EL (cell line): ENCODE results near the gene PHACTR3.

Source experiments
- DNase-seq: peaks from one replicate; pipeline ENCODE4 v3.0.0-alpha.2; 2016

The PHACTR3 gene

DNA sequence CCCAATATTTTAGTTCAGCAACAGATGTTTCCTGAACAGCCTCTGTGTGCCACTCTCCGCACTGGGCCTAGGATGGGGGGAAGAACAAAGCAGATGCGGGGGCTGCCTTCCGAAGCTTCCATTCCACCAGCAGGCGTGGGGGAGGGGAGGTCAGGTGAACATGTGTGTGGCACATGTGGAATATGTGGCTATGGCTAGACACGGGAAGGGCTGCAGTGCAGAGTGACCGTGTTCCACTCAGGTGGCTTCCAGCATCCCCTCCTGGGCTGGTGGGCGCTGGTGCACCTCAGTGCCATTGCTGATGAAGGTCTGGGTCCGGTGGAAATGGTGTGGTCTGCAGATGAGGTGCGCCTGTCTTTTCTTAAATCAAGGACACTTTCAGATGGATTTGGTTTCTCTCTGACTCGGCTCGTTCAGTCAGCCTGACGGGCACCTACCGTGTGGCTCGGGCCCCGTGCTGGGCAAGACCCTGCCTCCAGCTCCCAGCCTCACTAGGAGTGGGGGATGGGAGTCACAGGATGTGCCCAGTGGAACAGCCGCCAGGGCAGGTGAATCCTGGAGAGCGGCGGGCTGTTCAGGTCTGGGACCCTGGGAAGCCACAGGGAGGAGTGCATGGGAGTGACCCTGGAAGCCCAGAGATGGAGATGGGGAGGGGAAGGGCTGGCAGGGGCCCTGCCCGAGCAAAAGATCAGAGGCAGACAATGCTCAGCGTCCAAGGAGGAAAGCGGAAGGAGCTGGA lies 218.1 kb downstream of the PHACTR3 start:
- DNase-seq: no peak

DNA sequence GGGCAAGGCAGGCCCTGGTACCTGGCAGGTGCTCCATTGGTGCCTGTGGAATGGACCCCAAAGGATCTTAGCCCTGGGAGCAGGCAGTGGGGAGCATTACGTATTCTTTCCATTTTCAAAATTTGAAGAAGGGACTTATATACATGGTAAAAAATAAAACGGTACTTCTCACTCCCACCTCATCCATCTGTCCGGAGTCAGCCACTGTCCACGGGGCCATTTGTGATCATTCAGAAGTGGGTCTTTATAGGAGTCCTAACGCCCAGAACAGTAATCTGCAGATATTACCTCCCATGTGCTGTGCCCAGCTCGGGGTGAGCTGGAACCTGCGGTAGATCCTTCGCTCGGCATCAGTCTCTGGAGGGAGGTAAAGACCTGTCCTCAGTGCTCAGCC lies 218.7 kb downstream of the PHACTR3 start:
- DNase-seq: no peak

DNA sequence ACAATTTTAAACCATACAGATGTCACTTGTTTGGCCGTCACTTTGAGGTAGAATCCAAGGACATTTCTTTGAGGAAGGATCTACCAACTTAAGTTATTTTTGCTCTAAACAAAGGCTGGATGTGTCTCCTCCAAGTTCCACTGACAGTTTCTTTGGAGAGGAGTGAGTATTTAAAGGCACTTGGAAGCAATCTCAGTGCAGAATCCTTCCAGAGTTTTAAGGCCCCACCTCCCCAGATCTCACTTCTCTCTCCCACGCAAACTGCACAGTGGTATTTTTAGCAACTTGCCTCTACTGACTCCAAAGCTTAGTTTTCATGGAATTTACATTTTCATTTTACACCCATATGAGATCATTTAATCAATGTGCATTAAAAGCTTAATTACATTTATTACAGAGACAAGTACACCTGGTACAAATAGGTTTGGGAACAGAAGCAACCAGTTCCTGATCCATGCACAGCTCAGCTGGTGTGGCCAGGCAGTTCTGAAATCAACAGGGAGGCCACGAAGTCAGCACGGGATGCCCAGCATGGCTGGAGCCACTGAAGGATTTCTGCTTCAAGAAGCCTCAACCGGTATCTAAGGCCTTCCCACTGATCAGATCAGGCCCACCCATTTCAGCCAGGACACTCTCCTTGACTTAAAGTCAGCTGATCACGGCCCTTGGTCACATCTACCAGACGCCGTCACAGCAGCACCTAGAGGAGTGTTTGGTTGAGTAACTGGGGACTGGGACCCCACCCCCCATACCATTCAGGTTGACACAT lies 219.3 kb downstream of the PHACTR3 start:
- no peak for DNase-seq

DNA sequence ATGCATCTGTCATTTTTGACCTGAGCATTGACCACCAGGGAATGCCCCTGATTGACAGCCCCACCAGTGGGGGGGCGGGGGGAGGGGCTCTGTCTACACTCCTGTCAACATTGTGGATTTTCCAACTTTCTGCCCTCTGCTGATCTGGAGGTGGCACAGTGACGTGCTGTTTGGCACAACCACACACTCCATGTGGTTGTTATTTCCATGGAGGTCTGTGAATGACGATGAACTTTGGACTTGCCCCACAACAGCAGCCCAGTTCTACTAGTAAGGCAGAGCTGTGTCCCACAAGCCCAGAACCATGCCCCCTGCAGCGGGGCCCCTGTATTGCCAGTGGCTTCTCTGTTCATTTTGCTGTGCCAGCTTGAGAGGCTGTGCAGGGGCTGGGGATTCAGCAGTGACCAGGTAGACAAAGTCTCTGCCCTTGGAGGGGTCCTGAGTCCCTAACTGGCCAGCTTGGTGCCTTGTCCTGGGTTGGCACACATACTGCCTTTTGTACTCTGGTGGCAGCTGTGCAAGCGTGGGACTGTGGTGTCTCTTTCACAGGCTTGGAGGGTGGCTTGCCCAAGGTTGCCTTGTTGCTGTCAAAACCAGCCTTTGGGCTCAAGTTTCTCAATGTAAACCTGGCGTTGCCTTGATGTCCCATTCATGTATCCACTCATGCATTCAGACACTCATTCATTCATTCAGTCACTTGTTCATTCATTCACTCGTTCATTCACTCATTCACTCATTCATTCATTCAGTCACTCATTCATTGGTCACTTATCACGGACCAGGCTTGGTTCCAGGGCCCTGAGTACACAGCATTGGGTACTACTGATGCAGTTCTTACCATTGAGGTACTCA lies 220.6 kb downstream of the PHACTR3 start:
- DNase-seq: no peak

DNA sequence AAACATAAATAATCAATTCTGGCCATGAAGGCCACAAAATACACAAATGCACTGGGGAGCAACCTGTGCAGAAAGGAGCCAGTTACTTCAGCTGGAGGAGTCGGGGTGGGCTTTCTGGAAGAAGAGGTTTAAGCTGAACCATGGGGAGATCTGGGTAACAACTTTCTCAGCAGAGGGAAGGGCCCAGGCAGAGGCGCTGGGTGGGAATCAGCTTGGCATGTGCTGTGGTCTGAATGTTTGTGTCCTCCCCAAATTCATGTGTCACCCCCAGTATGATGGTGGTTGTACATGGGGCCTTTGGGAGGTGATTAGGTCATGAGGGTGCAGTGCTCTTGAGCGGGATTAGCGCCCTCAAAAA lies 221.2 kb downstream of the PHACTR3 start:
- DNase-seq: no peak

DNA sequence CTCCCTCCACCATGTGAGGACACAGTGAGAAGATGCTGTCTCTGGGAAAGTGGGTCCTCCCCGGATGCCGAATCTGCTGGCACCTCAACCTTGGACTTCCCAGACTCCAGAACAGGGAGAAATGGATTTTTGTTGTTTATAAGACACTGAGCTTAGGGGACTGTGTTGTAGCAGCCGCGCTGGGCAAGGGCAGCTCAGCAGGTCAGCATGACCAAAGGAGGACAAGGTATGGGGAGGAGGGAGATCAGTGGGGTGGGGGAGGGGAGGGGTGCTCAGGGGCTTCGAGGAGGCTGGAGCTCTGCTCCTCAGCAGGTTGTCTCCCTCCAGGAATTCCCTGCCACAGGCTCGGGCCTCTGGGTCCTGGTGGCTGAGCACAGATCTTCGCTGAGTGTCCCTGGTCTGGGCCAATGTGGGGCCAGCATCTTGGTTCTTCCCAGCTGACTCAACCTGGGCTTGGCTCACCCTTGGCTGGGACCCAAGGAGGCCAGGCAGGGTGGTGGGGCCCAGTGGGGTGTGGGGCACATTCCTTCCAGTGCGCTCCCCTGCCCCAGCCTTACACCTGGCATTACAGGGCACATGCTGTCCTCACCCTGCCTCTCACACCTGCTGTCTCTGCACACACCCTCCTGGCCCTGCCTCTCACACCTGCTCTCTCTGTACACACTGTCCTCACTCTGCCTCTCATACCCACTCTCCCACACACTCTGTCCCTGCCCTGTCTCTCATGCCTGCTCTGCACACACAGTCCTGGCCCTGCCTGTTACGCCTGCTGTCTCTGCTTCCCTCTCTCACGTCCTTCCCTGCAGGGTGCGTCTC lies 221.8 kb downstream of the PHACTR3 start:
- no peak for DNase-seq

DNA sequence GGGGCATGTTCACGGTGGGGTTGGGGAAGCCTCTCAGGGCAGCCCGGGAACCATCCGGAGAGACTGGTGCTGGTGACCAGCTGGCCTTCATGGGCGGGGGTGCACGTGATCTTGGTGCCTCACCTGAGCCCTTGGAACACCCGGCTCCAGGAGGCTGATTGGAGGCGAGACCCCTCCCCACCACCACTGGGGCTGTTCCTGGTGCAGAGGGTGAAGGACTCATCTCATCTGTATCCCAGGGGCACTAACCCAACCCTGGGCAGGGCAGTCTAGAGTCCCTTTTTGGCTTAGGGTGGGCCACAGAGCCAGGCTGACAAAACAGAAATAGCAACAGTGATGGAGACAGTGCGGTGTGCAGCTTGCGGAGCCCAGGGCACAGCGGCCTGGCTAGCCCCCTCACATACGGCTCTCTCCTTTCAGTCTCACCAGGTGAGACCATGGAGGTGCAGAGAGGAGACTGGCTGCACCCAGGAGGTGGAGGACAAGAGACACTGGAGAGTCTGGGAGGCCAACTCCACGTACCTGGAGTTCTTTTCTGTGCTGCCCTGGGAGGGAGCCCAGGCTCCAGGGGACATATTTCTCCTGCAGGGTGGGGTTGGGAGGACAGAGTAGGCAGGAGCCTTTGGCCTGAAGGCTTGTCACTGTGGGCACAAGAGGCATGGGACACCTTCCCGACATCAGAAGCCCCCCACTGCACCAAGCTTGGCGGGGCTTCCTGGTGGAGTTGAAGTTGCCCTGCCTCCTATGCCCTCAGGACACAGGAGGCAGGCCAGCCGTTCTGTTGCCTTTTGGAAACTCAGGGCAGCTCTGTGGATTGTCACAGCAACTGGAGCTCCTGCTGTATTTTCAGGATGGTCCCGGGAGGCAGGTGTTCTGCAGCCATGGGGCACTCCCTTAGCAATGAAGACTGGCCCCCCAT lies 223.1 kb downstream of the PHACTR3 start:
- DNase-seq: no peak

DNA sequence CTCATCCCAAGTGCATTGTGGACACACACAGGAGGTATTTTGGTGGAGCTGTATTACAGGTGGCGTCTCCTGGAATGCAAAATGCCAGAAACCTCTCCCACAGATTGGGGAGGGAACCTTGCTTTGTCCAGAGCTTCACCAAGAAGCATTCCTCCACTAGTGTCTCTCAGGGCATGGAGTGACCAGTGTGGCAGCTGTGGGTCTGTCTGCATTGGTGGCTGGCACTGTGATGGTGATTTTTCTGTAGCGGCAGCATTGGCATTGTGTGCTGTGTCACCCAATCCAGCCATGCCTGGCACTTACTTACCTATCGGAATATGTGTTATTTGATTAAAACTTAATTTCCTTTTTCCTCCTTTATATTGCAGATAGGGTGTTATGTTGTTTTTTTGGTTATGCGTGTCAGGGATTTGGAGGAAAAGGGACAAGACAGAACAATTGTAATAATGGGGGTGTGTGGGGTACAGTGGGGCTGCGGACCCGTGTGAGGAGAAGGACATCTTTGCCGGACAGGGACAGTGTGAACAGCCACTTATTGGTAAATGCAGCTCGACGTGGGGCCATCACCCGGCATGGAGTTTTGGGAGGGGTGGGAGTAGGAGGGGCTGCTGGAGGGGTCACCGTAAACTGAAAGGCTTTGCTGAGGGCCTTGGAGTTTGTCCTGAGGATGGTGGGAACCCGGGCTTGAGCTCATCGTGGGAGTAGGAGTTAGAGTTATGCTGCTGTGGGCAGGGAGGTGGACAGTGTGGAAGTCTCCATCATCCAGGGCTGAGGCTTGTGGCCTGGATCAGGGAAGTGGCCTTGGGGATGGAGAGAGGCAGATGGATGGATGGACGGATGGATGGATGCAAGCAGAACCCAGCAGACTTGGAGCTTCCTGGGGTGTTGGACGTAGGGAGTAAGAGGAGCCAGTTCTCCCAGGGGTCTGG lies 224.0 kb downstream of the PHACTR3 start:
- DNase-seq: no peak

DNA sequence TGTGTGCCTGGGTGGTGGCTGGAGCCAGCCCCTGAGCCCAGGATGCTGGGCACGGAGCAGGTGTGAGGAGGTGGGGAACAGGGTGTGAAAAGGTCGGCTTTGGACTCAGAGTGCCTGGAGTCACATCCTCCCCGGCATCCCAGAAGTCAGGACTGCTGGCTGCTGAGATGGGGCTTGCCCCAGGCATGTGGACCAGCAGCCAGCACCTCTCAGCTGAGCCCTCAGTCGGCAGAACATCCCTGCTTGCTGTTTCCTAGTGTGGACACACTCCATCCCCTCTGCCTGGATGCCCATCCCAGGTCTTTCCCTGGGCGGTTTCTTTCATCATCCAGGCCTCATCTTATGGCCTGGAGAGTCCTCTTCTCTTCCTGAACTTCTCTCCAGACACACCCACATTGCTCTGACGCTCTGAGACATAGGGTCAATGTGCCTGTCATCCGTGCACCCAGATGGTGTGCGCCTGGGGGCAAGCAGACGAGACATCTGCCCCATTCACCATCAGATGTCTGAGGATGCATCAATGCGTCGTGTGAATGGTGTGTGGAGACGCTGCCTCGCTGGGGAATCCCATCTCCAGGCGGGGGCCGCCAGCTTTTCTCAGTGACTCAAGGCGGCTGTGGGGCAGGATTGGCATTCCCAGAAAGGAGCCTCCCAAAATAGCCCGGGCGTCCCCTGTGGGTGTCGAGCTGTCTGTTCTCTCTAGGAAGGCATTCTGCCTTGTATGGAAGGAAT lies 224.9 kb downstream of the PHACTR3 start:
- no peak for DNase-seq

DNA sequence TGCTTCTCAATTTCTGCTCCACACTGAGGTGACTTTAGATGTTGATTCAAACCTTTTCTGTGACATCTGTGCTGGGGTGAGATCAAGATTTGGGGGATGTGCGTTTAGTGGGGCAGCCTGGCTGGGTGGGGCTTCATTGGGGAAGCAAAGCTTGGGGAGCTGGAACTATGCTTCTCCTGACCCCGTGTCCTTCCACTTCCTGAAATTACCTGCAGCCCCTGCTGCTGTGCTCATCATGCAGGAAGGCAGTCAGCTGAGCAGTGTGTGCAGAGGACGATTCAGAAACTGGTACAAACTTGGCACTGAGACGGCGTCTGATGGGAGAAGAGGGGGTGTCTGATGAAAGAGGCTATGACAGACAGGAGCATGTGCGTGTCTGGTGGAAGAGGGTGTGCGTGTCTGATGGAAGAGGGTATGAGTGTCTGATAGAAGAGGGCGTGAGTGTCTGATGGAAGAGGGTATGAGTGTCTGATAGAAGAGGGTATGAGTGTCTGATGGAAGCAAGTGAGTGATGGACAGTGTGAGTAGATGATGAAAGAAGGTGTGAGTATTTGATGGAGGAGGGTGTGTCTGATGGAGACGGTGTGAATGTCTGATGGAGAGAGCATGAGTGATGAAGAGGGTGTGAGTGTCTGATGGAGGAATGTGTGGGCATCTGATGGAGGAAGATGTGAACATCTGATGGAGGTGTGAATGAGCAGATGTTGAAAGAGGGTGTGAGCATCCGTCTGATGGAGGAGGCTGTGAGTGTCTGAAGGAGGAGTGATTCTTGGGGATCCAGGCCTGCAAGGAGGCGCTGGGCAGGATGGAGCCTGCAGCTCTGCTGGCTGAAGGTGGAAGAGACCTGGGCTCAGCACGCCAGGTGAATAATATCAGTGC lies 225.7 kb downstream of the PHACTR3 start:
- DNase-seq: no peak

DNA sequence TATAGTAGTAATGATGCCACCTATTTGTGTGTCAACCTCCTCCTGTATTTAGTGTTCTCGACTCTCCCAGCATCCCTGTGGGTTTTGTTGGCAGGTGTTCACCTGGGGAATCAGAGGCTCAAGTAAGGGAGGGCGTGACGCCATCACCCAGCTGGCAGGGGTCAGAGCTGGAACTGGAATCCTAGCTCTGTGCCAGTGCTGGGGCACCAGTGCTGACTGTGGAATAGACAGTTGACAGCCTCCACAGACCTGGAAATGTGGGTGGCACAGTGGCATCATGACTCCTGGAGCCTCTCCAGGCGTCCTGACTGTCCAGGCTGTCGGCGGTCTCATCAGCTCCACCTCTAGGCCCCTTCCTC lies 226.3 kb downstream of the PHACTR3 start:
- DNase-seq: no peak

DNA sequence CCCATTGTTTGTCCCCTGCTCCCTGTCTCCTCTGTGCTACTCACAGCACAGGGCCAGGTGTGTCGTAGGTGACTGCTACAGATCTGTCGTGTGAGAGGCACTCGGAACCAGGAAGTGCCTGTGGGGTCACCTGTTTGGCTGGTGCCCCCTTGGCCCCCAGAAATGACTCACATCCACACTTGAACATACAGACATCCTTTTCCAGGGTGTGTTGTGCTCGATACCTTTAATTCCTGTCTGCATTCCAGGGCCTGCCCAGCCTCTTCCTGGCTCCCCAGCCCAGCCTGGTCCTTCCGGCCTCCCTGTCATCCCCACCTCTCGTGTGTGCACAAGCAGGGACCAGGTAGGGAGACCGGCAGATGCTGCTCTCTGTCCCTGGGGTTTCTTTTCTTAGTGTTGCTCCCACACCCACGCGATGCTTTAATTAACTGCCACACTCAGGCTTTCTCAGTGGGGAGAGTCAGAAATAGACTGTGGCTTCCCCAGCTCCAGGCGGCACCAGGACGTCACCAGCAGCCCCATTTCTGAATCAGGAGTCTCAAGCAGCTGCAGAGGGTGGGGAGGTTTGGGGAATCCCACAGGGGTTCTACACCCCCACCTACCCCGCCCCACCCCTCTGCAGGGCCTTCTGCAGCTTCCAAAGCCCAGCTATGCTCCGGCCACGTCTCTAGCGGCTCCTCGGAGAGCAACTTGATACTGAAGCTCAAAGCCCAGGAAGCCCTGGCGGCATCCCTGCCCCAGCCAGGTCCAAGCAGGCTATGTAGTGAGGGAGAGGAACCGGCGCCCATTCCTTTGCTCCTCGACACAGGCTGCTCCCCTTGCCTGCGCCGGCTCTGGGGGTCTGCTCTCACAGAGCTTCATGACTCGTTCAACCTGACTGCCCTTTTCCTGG lies 226.9 kb downstream of the PHACTR3 start:
- no peak for DNase-seq

DNA sequence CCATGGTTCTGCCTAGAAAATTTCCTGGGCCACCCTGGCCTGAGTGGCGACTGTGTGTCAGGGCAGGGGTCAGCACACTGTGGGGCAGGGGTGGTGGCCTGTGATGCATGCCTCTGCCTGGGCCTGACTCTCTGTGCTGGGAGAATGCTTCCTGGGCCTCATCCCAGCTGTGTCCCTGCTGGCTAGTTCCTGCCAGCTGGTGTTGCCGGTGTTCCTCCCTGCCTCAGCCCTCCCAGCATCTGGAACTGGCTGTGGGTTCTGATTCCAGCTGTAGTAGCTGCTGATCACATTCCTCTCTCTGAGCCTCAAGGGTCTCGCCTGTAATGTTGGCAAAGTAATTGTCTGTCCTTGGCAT lies 227.6 kb downstream of the PHACTR3 start:
- no peak for DNase-seq

DNA sequence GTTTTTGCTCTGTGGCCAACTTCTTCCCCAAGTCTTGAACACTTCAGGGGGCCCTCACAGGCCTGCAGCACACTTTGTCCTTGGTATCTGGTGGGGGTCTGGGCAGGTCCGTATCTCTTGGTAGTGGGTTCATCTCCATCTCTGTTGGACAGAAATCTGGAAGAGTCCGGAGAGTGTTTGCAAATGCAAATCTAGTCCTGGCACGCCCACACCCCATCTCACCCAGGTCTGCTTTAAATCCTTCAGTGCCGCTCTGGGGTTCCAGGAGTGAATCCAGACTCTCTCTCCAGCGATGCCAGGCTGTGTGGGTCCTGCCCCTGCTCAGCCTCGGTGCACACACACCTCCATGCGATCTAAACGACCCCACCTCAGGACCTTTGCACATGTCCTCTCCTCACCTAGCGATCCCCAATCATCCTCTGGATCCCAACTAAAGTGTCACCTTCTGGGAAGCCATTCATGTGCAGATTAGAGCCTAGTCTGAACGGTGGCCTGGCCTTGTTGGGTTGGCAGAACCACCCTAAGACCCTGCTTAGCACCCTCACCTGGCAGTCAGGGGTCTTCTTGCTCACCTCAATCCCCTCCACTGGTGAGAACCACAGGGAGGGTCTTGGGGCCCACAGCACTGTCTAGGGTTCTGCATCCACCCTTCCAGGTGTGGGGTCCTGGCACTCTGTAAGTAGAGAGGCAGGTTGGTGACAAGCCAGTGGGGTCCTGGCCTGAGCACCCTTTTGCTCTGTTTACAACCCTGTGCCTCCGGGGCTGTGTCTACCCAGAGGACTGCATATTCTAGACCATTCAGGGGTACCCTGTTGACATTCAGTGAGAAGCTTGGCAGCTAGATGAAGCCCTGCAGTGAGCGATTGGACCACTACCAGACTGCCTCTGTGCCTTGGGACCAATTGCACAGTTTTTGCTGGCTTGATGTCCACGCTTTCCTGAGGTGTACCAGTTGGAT lies 228.3 kb downstream of the PHACTR3 start:
- no peak for DNase-seq

DNA sequence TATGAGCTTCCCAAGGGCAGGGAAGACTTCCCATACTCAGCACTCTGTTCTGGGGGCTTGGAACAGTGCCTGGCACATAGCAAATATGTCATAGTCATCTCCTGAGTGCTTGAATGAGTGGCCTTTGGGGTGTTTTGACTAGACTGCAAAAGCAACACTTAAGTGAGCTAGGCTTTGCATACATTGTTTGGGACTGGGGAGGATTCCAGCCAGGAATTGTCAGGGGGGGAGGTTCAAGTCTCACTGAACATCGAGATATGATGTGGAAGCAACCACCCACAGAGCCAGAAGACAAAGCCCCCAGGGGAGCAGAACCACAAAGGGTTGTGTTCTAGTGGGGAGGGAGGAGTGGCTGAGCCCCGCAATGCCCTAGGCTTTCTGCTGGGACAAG lies 230.7 kb downstream of the PHACTR3 start:
- DNase-seq: no peak
